Activated T-cell treated with anti-CD3 and anti-CD28 coated beads, Interleukin-2, amount 50 U/mL, for 4 hours (primary cell): Measurements from ENCODE around the gene MFAP5. TPM values are rescaled to one million over a fixed set of nuclear protein-coding genes. Genes with fewer than 3 reads are reported as not detected.

Experiments
- ATAC-seq, 2 donors: fragments of 200-7000 bp; cut with Tn5 transposase; one replicate each; pipeline ENCODE4 v1.10.0; 2021
- DNase-seq: peaks from one replicate; pipeline ENCODE4 v3.0.0-alpha.2; 2020
- H3K27me3 Mint-ChIP-seq: one replicate; pipeline ENCODE4 v1.8.0; 2021; ENCODE audit warnings: low read depth, mixed read lengths
- H3K36me3 Mint-ChIP-seq: one replicate; pipeline ENCODE4 v1.8.0; 2022; ENCODE audit warnings: mixed read lengths; ENCODE audit not compliant: insufficient read depth
- H3K4me1 Mint-ChIP-seq: one replicate; pipeline ENCODE4 v1.8.0; 2021; ENCODE audit warnings: low read depth, mixed read lengths
- H3K4me3 Mint-ChIP-seq: one replicate; pipeline ENCODE4 v1.8.0; 2021; ENCODE audit warnings: mild to moderate bottlenecking, moderate library complexity, mixed read lengths
- H3K9me3 Mint-ChIP-seq: one replicate; pipeline ENCODE4 v1.8.0; 2021; ENCODE audit warnings: mixed read lengths
- total RNA-seq, 3 donors: library from RNA; stranded (reverse); gene quantifications; one replicate each; pipeline ENCODE4 v1.2.1, GENCODE V29; 2021

MFAP5 gene, protein sequence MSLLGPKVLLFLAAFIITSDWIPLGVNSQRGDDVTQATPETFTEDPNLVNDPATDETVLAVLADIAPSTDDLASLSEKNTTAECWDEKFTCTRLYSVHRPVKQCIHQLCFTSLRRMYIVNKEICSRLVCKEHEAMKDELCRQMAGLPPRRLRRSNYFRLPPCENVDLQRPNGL
- not detected for total RNA-seq

DNA sequence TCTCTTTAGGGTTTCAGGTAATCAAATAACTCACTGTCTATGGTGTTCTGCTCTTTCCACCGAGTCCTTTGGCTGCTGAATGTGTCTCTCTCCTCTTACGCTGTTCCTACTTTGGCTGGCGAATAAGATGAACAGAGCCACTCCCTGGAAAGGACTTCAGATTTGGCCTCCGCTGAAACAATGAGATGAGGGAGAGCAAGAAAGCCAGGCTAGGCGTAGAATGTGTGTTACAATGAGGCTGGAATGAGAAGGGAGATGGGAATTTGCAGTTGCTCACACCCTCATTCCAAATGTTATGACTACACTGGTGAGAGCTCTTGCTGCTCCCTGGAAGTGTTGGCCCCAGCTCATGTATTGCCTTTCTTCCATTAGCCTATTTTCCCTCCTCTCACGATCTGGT, at the start of gene MFAP5:
MFAP5 (minus strand) TSS at position 234 of the 400 bp plus-strand sequence. CDS start 722 bp downstream, outside the sequence.
- ATAC-seq (no peak), DNase-seq (no peak)
- Mint-ChIP-seq H3K4me1 (no peaks in the 10 kb centered on the region), H3K4me3 (no peak within 1 kb of the TSS), H3K27me3 (peaks cover 5% of the 10 kb centered on the region), H3K9me3 (no peaks in the 10 kb centered on the region), H3K36me3 (no peaks in the 10 kb centered on the region)

GRCh38 chr12:8709124-8709830, 46.7 kb upstream of the MFAP5 start:
- H3K4me1 Mint-ChIP-seq, result peaks cover 4% of the 10 kb centered on the region
- ATAC-seq, result no peak

DNA sequence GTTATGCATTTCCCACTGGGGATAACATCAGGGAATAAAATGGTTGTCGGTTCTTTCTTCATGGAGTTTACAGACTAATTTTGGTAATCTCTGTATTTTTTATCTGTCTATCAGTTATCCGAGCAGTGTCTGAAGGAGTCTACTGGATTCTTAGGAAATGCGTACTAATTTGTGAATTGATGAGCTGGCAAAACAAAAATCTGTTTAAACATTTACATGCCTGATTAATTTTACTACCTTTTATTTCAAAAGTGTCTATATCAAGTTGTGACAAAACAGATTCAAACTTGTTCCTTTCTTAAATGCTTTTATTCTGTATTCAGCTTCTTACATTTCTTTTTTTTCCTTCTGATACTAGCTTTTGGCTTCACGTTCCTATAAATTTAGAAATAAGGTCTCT, 39.5 kb upstream of the MFAP5 start:
- Mint-ChIP-seq H3K36me3 (no peaks in the 10 kb centered on the region), H3K27me3 (no peaks in the 10 kb centered on the region), H3K9me3 (no peaks in the 10 kb centered on the region), H3K4me1 (peaks cover 12% of the 10 kb centered on the region), H3K4me3 (no peak overlapping the region)
- no peak for ATAC-seq
- DNase-seq, result no peak

More at GRCh38 chr12:8709124-8709830, 46.7 kb upstream of the MFAP5 start:
- DNase-seq, result no peak
- no peaks in the 10 kb centered on the region for H3K9me3 Mint-ChIP-seq
- no peaks in the 10 kb centered on the region for H3K27me3 Mint-ChIP-seq
- H3K4me3 Mint-ChIP-seq, result no peak overlapping the region
- peaks cover 3% of the 10 kb centered on the region for H3K36me3 Mint-ChIP-seq

- DNase-seq (no peak), ATAC-seq (no peak)
- Mint-ChIP-seq H3K9me3 (no peaks in the 10 kb centered on the region), H3K4me1 (peaks cover 19% of the 10 kb centered on the region), H3K4me3 (no peak overlapping the region), H3K36me3 (no peaks in the 10 kb centered on the region), H3K27me3 (no peaks in the 10 kb centered on the region)
Measured at GRCh38 chr12:8701046-8701660, 38.5 kb upstream of the MFAP5 start.

GRCh38 chr12:8699714-8700113, 37.1 kb upstream of the MFAP5 start:
- no peaks in the 10 kb centered on the region for H3K27me3 Mint-ChIP-seq
- ATAC-seq, result no peak

GRCh38 chr12:8698879-8699278, 36.3 kb upstream of the MFAP5 start:
- H3K9me3 Mint-ChIP-seq, result no peaks in the 10 kb centered on the region
- no peak for DNase-seq
- peak overlapping the region; percentile 89 for H3K4me3 Mint-ChIP-seq
- H3K27me3 Mint-ChIP-seq, result no peaks in the 10 kb centered on the region
- H3K36me3 Mint-ChIP-seq, result no peaks in the 10 kb centered on the region
- H3K4me1 Mint-ChIP-seq, result peaks cover 19% of the 10 kb centered on the region
- no peak for ATAC-seq

More at GRCh38 chr12:8699714-8700113, 37.1 kb upstream of the MFAP5 start:
- Mint-ChIP-seq H3K4me1 (peaks cover 19% of the 10 kb centered on the region), H3K36me3 (no peaks in the 10 kb centered on the region), H3K9me3 (no peaks in the 10 kb centered on the region), H3K4me3 (peak overlapping the region; percentile 72)
- DNase-seq, result no peak

GRCh38 chr12:8698132-8698851, 35.7 kb upstream of the MFAP5 start:
- Mint-ChIP-seq H3K4me1 (peaks cover 19% of the 10 kb centered on the region), H3K36me3 (no peaks in the 10 kb centered on the region), H3K4me3 (peak overlapping the region; percentile 89), H3K9me3 (no peaks in the 10 kb centered on the region), H3K27me3 (no peaks in the 10 kb centered on the region)
- peak; percentile 37 for DNase-seq
- ATAC-seq, result peak; percentile 57 to 62

DNA sequence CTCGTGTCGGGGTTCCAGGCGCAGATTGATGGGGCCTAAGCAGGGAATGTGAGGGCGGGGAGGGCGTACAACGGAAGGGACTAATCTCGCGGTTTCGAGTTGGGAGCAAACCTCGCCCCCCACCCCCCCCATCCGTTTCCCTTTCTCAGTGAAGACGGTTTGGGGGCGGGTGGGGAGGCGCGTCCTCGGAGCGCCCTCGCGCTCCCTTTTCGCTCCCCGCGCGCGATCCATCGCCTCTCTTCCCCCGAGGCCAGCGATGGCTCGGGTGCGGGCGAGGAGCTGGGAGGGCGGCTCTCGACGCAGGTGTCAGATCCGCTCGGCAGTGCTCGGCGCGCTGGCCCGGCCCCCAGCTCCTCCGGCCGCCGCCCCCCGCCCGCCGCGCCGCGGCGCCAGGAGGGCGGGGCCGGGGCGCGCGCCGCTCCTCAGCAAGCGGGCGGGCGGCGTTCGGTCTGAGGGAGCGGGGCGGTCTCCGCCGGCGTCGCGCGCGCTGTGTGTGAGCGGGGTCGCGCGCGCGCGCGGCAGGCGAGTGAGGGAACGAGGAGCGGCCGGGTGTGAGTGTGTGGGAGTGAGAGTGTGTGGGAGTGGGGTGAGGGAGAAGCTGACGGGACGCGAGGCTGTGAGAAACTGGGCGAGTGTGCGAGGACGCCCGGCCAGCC, 35.0 kb upstream of the MFAP5 start, which contains the start of gene RIMKLB:
RIMKLB (plus strand) TSS at position 516 of the 656 bp plus-strand sequence. CDS start 15,876 bp downstream, outside the sequence.
- peak; percentile 84 for DNase-seq
- Mint-ChIP-seq H3K4me3 (peak within 1 kb of the TSS; percentile 89), H3K4me1 (peaks cover 24% of the 10 kb centered on the region)

GRCh38 chr12:8697120-8697475, 34.5 kb upstream of the MFAP5 start:
- Mint-ChIP-seq H3K36me3 (no peaks in the 10 kb centered on the region), H3K9me3 (no peaks in the 10 kb centered on the region), H3K4me1 (peaks cover 25% of the 10 kb centered on the region), H3K27me3 (no peaks in the 10 kb centered on the region), H3K4me3 (peak overlapping the region; percentile 80)
- DNase-seq (no peak), ATAC-seq (peak; percentile 5 to 19)

More for the DNA sequence above, 35.0 kb upstream of the MFAP5 start, which contains the start of gene RIMKLB:
- no peaks in the 10 kb centered on the region for H3K9me3 Mint-ChIP-seq
- H3K27me3 Mint-ChIP-seq, result no peaks in the 10 kb centered on the region
- ATAC-seq, result peak; percentile 91 to 94
- no peaks in the 10 kb centered on the region for H3K36me3 Mint-ChIP-seq

DNA sequence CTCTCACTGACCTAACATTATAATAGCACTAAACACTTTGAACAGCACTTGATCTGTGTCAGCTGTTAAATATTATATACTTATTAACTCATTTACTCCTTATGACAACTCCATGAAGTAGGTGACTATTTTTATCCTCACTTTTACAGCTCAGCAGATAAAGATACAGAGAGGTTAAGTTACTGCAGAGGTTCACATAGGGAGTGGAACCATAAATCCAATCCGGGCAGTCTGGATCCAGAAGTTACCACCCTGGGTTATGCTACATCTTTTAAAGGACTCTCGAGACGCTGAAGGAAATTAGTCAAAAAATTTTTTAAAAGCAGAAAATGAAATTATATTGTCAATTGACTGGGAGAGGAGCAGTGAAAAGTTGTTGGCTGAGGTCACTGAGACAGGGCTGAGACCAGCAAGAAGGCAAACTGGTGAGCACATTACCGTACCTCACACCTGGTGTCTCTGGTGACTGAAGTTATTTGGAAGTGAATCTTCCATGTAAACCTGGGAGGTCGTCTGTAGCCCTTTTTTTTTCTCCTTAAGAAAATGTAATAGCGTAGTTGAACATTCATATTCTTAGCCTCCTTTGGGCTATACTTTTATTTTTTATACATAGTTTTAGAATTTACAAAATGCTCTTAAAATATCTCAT, 33.9 kb upstream of the MFAP5 start:
- Mint-ChIP-seq H3K4me1 (peaks cover 24% of the 10 kb centered on the region), H3K36me3 (no peaks in the 10 kb centered on the region), H3K9me3 (no peaks in the 10 kb centered on the region), H3K27me3 (no peaks in the 10 kb centered on the region), H3K4me3 (peak overlapping the region; percentile 80)
- DNase-seq (no peak), ATAC-seq (no peak)

GRCh38 chr12:8695116-8695515, 32.5 kb upstream of the MFAP5 start:
- DNase-seq (no peak), ATAC-seq (no peak)
- peaks cover 24% of the 10 kb centered on the region for H3K4me1 Mint-ChIP-seq
- no peak overlapping the region for H3K4me3 Mint-ChIP-seq
- no peaks in the 10 kb centered on the region for H3K9me3 Mint-ChIP-seq
- H3K36me3 Mint-ChIP-seq, result no peaks in the 10 kb centered on the region
- H3K27me3 Mint-ChIP-seq, result no peaks in the 10 kb centered on the region

- Mint-ChIP-seq H3K4me3 (no peak overlapping the region), H3K4me1 (peaks cover 14% of the 10 kb centered on the region), H3K9me3 (no peaks in the 10 kb centered on the region), H3K27me3 (peaks cover 2% of the 10 kb centered on the region), H3K36me3 (no peaks in the 10 kb centered on the region)
- ATAC-seq (no peak), DNase-seq (no peak)
Measured at GRCh38 chr12:8692573-8692972, 29.9 kb upstream of the MFAP5 start.

DNA sequence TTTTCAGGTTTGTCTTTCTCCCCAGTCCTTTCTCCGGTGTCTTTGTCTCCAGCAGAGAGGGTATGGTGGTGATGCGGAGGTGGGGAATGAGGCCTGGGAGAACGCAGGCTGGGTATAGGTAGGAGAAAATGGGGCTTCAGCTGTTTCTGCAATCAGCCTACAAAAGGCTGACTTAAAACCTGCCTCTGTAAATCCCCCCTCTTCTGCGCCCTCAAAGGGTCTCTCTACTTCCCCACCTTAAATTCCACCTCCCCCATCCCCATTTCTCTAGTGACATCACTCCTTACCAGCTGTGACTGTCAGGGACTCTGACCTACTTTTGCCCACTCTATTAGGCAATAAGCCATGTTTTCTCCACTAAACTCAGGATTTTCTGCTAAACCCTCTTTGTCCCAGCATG, 27.1 kb upstream of the MFAP5 start:
- Mint-ChIP-seq H3K27me3 (peaks cover 2% of the 10 kb centered on the region), H3K9me3 (no peaks in the 10 kb centered on the region), H3K36me3 (no peaks in the 10 kb centered on the region), H3K4me1 (peaks cover 7% of the 10 kb centered on the region), H3K4me3 (no peak overlapping the region)
- DNase-seq, result no peak
- no peak for ATAC-seq
